Measurements from ENCODE around the gene WDR47.

WDR47 gene

GRCh38 chr1:109050228-109050995 lies 8.5 kb upstream of the WDR47 start:
- no peaks in the 10 kb centered on the region for H3K27me3 ChIP-seq (ENCODE audit: insufficient read depth, low read length)
- no peak overlapping the region for H3K4me3 ChIP-seq (ENCODE audit: low read depth, low read length, poor library complexity, severe bottlenecking)
- H2AFZ ChIP-seq (ENCODE audit: low read length): no peak overlapping the region
- no peaks in the 10 kb centered on the region for H3K9me3 ChIP-seq (ENCODE audit: low read length)
- H3K27ac ChIP-seq (ENCODE audit: low read depth, low read length, poor library complexity, severe bottlenecking): no peak overlapping the region
- H3K9ac ChIP-seq (ENCODE audit: low read length): no peak overlapping the region
- no peaks in the 10 kb centered on the region for H3K79me2 ChIP-seq (ENCODE audit: insufficient read depth, low read length)
- no peaks in the 10 kb centered on the region for H4K20me1 ChIP-seq (ENCODE audit: insufficient read depth, low read length)
- H3K4me2 ChIP-seq (ENCODE audit: low read length): no peak overlapping the region
- no peaks in the 10 kb centered on the region for H3K9me2 ChIP-seq (ENCODE audit: low read depth, low read length)
- no peaks in the 10 kb centered on the region; the same call in 1 of the 2 replicates for H3F3A ChIP-seq (ENCODE audit: insufficient read depth, low read length)
- no peaks in the 10 kb centered on the region for H3K36me3 ChIP-seq (ENCODE audit: insufficient read depth, low read length)
- TF ChIP-seq CTCF (IDR thresholded peaks at IDR 0.05; ENCODE audit: low read length) (no peak), EZH2 (IDR thresholded peaks at IDR 0.05; ENCODE audit: borderline replicate concordance, low read length) (no peak)
- no peaks in the 10 kb centered on the region for H3K4me1 ChIP-seq (ENCODE audit: insufficient read depth, low read length, severe bottlenecking)

GRCh38 chr1:109048335-109048734 lies 6.4 kb upstream of the WDR47 start:
- no peaks in the 10 kb centered on the region for H3K9me3 ChIP-seq (ENCODE audit: low read length)
- TF ChIP-seq CTCF (IDR thresholded peaks at IDR 0.05; ENCODE audit: low read length) (no peak), EZH2 (IDR thresholded peaks at IDR 0.05; ENCODE audit: borderline replicate concordance, low read length) (no peak)
- no peak overlapping the region for H3K4me2 ChIP-seq (ENCODE audit: low read length)
- H3K36me3 ChIP-seq (ENCODE audit: insufficient read depth, low read length): no peaks in the 10 kb centered on the region
- H3K4me3 ChIP-seq (ENCODE audit: low read depth, low read length, poor library complexity, severe bottlenecking): no peak overlapping the region
- H3K27me3 ChIP-seq (ENCODE audit: insufficient read depth, low read length): no peaks in the 10 kb centered on the region
- H3F3A ChIP-seq (ENCODE audit: insufficient read depth, low read length): no peaks in the 10 kb centered on the region; the same call in 1 of the 2 replicates
- H3K27ac ChIP-seq (ENCODE audit: low read depth, low read length, poor library complexity, severe bottlenecking): no peak overlapping the region
- no peak overlapping the region for H2AFZ ChIP-seq (ENCODE audit: low read length)
- H3K9ac ChIP-seq (ENCODE audit: low read length): no peak overlapping the region
- no peaks in the 10 kb centered on the region for H3K4me1 ChIP-seq (ENCODE audit: insufficient read depth, low read length, severe bottlenecking)
- H3K9me2 ChIP-seq (ENCODE audit: low read depth, low read length): no peaks in the 10 kb centered on the region
- H3K79me2 ChIP-seq (ENCODE audit: insufficient read depth, low read length): no peaks in the 10 kb centered on the region
- H4K20me1 ChIP-seq (ENCODE audit: insufficient read depth, low read length): no peaks in the 10 kb centered on the region

GRCh38 chr1:109047339-109047738 lies 5.4 kb upstream of the WDR47 start:
- H2AFZ ChIP-seq (ENCODE audit: low read length): no peak overlapping the region
- H3K36me3 ChIP-seq (ENCODE audit: insufficient read depth, low read length): no peaks in the 10 kb centered on the region
- no peak overlapping the region for H3K9ac ChIP-seq (ENCODE audit: low read length)
- H3K27ac ChIP-seq (ENCODE audit: low read depth, low read length, poor library complexity, severe bottlenecking): no peak overlapping the region
- H3F3A ChIP-seq (ENCODE audit: insufficient read depth, low read length): no peaks in the 10 kb centered on the region; the same call in 1 of the 2 replicates
- H3K4me3 ChIP-seq (ENCODE audit: low read depth, low read length, poor library complexity, severe bottlenecking): no peak overlapping the region
- H4K20me1 ChIP-seq (ENCODE audit: insufficient read depth, low read length): no peaks in the 10 kb centered on the region
- H3K9me3 ChIP-seq (ENCODE audit: low read length): no peaks in the 10 kb centered on the region
- TF ChIP-seq CTCF (IDR thresholded peaks at IDR 0.05; ENCODE audit: low read length) (no peak), EZH2 (IDR thresholded peaks at IDR 0.05; ENCODE audit: borderline replicate concordance, low read length) (no peak)
- no peaks in the 10 kb centered on the region for H3K79me2 ChIP-seq (ENCODE audit: insufficient read depth, low read length)
- no peak overlapping the region for H3K4me2 ChIP-seq (ENCODE audit: low read length)
- peaks cover 4% of the 10 kb centered on the region for H3K4me1 ChIP-seq (ENCODE audit: insufficient read depth, low read length, severe bottlenecking)
- no peaks in the 10 kb centered on the region for H3K27me3 ChIP-seq (ENCODE audit: insufficient read depth, low read length)
- H3K9me2 ChIP-seq (ENCODE audit: low read depth, low read length): no peaks in the 10 kb centered on the region

All from OCI-LY1 (cell line).